G401.6 (cell line): Measurements from ENCODE around the gene NCAM1.

Experiments
- FAIRE-seq: peaks from 2 replicates; lab custom pipeline; 2012; peaks lifted over from hg19 to GRCh38; lab: Jason Lieb, UNC

The NCAM1 gene

DNA sequence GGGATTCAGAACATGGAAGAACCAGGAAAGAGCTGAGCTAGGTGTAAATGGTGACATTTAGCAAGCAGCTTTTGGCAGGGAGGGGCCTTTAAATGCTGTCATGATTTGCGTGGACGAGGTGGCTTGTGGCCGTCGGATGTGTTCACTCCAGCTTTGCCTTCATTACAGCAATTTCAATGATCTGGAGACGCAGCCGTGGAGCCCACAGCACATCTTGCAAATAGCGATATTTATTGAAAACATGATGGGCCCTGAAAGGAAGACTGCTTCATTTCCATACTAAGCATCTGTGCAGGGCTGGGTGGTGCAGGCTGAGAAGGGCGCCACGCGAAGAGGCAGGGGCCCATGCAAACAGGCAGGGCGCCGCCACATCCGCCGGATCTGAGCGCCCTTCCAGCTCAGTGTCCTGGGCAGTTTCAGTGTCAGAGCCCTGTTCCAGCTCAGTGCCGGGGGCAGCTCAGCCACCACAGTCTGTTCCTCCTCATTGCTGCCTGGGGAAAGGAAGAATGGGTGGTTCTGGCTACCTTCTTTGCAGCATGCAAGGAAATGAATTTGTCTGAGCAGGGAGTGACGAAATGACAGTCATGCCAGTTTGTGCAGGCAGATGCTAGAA is 242.0 kb downstream of the NCAM1 start:
- no peak for FAIRE-seq

DNA sequence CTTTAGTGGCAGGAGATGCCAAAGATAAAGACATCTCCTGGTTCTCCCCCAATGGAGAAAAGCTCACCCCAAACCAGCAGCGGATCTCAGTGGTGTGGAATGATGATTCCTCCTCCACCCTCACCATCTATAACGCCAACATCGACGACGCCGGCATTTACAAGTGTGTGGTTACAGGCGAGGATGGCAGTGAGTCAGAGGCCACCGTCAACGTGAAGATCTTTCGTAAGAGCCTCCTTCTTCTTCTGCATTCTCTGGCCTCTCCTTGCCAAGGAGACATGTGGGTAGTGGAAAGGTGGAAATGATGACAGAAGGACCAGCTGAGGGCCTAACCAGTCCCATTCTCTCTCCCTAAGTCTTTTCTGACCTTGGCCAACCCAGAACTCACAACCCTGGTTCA is 243.1 kb downstream of the NCAM1 start:
- no peak for FAIRE-seq

DNA sequence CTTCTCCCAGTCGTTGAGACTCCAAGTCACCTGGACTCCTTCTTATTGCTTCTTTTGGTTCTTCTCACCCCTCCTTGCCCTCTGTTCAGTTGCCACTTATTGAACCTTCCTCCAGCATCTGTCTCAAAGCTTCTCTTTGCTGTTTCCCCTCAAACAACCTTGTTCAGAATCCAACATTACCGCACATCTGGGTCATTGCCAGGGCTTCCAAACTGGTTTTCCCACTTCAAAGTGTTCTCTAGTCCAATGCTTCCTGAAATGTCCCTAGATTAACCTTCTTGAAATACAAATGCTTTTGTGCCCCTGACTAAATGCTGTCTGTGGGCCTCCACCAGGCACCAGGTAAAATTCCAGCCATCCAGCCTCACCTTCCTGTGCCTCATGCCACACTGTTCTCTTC is 252.3 kb downstream of the NCAM1 start:
- FAIRE-seq = no peak

DNA sequence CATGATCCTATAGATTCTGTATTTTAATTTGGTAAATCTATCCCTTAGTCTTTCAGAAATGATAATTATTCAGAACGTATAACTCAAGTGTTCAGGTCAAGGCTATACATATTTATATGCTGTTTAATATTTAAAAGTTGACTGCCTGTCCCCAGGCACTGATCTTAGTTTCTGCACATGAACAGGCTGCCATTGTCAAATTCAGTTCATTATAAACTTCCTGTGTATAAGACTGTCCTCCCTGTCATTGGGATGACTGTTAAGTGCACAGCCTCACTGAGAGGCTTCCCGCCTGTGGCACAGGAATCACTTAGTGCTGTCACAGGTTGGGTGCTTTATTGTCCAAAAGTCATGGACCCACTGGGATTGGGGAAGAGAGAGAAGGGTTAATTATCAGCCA is 261.0 kb downstream of the NCAM1 start:
- FAIRE-seq = no peak

DNA sequence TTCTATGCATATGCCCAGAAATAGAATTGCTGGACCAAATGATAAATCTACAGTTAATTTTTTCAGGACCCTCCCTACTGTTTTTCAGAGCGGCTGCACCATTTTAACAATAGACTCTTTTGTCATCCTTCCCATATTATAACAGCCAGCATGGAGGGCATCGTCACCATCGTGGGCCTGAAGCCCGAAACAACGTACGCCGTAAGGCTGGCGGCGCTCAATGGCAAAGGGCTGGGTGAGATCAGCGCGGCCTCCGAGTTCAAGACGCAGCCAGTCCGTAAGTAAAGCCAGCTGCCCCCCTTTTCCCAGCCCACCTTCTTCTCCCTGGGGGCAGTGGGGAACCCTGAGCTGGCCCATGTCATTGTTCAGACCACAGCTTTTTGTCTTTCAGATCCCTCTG is 273.7 kb downstream of the NCAM1 start:
- no peak for FAIRE-seq

DNA sequence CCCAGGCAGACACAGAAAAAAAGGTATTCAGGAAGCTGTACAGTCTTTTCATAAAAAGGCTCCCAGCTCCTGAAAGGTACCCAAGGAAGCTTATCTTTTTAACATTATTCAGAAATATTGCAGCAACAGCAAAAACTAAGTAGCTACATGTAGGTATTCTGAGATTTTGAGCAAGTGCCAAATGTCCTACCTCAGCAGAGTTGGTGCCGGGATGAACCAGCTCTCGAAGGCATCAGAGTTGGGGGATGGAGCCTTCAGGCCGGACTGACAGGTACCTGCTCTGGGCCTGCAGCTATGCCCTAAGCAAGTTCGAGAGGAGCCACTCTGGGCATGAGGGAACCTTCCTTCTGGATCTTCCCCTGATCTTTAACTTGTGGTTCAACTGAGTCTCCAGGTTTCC is 276.0 kb downstream of the NCAM1 start:
- FAIRE-seq = no peak

DNA sequence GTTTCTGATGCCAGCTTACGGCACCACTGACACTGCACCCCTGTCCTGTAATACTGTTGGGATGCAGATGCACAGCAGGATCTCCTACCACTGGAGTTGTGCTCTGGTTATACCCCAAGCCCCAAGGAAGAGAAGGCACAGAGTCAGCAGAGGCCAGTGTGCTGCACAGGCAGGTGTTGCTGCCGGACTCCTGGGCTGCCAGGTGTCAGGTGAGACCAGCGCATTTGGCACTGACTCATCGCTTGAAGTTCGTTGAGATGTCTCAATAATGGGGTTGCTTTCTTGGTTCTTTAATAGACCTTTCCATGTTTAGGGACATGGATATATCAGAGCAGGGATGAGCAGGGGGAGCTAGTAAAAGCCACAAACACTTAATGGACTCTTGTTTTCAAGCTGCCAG is 277.5 kb downstream of the NCAM1 start:
- FAIRE-seq = no peak

DNA sequence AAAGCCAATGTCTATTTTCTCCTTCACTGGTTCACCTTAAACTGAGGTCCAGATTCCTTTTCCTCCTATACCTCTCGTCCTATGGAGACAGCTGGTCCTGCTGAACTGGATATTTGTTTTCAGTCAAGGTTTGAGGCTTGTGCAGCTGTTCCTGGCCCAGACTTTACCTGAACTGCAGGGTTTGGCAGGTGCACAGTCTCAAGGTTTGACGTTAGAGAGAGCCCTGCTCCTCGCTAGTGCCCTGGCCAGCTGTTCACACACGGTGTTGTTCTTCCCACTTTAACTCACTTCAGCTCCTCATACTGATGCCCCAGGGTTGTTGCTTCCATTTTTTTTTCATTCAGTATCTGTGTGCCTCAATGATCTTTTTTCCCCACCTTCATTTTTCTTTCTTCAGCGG is 279.2 kb downstream of the NCAM1 start:
- FAIRE-seq = no peak

DNA sequence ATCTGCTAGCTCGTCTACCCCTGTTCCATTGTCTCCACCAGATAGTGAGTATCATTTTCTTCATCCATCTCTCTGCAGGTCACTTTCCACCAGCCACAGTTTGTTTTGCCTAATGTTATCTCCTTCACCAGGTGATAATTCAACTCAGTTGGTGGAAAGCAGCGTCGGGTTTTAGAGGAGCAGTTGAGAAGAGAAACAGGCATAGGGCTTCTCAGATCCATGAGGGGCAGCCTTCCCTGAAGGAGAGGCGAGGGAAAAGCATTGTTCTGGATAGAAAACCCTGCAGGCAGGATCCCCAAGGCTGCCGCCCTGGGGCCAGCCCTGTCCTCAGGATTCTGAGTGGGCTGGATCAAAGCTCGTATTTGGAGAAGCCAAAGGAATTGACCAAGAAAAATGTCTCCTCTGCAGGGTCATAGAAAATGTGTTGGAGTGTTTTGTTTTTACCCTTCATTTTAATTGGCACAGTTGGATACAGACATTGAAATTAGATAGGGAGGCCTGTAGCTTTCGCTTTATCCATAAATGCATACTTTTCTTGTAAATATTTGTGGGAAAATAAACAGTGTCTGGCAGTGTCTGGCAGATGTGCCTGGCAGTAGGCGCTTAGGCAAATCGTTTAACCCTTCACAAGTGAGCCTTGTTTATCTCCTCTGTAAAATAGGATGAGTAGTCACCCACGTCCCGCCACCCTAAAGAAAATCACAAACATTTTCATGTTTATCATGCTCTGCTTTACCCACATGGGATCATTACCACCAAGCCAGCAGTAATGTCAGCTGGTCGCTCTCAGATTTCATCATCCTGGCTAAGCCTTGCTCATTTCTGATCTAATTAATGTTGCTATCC is 279.8 kb downstream of the NCAM1 start:
- FAIRE-seq = no peak

DNA sequence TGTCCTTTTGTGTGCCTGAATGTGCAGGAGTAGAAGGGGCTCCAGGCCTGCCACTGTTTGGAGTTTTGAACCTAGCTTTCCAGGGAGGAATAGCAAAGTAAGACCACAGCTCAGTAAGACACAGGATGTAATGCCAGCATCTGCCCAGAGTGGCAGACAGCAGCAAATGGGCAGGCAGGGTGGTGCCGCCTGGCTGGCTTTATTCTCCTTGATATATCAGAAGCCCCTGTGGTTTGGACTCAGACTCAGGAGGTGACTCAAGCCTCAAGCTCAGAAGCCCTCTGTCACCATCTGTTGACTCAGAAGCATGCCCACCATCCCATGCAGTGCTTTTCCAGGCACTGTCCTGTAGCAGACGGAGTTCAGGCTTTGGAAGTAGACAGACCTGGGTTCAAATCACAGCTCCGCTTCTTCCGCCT is 280.4 kb downstream of the NCAM1 start:
- FAIRE-seq = no peak

DNA sequence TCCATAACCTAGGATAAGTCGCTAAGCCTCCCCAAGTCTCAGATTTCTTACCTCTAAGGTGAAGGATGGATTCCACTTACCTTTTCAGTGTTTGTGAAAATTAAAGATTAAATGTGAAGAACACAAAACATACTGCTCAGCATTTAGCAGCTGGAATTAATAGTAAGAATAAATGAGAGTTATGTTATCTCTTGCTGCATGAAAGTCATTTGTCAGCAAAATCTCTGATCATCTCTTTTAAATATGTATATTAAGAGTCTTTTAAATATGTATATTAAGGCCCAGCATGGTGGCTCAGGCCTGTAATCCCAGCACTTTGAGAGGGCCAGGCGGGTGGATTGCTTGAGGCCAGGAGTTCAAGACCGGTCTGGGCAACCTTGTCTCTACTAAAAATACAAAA is 280.8 kb downstream of the NCAM1 start:
- FAIRE-seq = no peak

DNA sequence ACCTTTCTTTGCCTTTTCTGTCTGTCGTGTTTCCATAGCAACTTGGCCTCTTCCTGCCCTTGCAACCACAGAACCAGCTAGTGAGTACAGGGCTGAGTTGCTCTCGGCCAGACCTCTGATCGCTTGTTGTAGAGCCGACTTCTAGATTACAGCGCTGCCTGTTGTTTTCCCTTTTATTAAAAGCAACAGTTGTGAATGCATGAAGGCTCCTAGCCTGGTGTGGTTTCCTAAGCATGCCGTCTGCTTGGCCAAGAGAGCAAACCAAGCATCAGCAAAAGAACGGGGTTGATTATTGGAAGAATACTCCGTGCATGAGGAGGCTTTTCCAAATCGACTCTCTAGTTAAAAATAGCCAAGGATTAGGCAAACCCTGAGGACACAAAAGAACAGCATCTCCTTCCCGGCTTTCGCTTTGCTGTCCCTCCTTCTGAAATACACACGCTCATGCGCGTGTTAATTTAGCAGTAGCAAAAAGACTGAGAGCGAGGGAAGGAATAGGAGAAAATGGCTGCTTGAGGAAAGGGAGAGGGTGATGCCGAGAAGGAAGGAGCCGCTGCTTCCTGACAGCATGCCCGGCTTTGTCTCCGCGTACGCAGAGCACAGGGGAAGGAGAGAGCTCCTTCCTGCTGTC is 281.7 kb downstream of the NCAM1 start:
- no peak for FAIRE-seq

DNA sequence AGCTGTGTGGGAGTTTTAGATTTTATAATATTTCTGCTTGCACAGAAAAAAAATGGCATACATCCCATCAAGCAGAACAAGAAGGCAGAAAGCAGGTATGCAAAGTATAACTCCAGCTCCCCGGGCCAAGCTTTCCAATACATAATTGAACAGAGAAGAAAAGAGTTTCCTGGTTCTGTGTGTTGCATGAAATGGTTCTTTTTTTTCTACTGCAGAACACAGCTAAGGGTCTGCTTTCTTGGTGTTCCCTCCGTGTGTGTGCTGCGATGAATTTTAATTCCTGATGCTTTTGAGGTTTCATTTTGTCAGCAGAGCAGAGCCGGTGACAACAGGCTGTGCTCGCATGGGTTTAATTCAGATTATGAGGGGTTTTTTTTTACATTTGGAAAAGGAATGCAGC is 282.5 kb downstream of the NCAM1 start:
- no peak for FAIRE-seq

DNA sequence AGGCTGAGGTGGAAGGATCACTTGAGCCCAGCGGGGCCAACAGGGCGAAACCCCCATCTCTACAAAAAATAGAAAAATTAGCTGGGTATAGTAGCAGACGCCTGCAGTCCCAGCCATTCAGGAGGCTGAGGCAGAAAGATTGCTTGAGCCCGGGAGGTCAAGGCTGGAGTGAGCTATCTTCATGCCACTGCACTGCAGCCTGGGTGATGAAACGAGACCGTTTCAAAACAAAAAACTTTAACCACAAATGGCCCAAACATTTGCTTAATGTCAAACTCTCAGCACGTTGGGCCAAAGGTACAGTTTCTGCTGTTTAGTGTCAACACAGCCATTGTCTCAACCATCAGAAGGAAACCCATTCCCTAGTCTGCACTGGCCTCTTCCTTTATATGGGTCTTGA is 284.0 kb downstream of the NCAM1 start:
- FAIRE-seq = no peak

DNA sequence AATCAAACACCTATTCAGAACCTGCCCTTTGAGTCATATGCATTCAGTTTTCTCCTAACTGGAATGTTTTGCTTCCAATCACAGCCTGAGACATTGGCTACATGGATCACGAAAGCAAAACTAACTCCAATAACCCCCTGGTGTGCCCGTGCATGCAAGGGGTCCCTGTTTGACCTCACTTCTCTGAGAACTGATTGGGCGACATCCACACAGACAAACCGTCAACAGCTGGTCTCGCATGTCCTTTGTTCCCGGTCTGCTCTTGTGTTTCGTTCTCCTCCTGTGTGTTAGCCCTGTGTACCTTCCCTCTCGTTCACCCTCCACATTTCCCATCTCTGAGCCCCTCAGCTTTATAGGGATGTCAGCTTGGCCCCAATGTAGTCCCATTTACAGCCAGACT is 286.0 kb downstream of the NCAM1 start:
- FAIRE-seq = no peak

DNA sequence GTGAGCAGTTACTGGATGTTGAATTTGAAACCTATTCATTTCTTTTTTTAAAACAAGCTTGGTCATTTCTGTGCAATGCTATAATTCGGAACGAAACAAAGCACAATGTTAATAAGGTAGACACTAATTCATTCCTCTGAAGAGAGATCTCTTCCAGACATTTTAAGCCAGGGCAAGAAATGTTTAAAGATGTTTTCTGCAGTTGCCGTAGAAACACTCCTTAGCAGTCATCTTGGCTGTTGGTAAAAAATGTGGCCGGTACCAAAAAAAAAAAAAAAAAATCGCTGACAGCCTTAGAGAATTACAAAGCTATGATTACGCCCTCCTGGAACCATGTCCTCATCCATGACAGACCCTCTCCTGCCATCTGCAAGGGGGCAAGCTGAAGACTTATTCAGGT is 286.7 kb downstream of the NCAM1 start:
- no peak for FAIRE-seq

DNA sequence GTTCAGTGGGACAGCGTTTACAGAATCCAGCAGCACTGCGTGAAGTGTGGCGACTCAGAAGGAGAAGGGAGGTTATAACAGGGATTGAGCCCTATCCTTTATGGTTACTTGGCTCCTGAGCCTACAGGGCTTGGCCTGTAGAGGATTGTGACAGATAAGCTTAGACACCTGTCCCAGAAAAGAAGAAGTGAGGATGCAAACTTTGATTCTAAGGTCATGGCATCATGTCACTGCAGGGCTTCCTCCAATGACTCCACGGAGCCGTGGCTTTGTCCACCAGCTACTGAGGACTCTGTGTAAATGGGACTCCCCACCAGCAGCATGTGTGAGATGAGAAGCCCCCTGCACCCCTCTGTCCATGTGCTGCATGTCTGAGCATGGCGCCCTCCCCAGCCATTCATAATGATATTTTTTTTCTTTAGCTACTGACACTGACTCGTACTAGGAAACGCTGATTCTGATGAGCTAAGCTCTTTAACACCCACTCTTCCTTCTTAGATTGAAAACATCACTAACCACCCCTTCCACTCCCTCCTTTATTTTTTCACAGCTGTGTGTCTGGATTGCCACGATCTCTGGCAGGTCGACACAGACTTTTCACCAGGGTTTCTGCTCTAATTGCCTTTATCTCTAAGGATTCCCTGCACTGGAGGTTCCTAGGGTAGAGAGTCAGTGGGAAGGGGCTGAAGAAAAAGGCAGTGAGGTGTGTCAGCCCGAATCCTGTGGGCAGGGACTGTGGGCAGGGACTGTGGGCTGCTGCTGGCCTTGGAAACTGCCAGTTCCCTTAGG is 287.7 kb downstream of the NCAM1 start:
- FAIRE-seq = no peak

DNA sequence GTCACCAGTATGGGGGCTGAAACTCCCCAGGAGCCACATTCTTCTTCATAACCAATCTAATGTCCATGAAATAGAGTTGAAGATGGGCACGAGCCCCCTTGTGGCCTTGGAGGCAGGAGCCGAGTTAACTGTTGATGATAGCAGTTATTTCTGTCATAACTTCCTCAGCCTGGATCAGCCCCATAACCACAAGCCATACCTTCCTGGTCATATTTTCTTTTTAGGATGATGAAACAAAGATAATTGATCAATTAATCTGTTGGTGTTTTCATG is 288.2 kb downstream of the NCAM1 start:
- no peak for FAIRE-seq

DNA sequence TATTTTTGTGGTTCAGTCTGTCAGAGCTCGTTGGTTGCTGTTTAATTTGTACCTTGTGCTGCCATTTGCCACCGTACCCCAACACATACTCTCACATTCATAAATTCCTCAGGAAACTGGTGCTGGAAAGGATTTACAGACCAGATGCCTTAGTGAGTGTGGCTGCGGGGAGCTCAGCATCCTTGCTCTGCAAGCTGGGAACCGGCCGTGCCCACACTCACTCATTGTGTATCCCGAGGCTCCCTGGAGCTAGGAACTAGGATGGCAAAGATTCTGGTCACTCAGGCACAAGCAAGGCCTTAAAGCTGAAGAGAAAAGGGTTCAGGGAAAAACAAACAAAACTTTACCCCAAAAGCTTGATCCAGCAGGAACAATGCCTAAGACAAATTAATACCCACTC is 288.6 kb downstream of the NCAM1 start:
- FAIRE-seq = no peak

DNA sequence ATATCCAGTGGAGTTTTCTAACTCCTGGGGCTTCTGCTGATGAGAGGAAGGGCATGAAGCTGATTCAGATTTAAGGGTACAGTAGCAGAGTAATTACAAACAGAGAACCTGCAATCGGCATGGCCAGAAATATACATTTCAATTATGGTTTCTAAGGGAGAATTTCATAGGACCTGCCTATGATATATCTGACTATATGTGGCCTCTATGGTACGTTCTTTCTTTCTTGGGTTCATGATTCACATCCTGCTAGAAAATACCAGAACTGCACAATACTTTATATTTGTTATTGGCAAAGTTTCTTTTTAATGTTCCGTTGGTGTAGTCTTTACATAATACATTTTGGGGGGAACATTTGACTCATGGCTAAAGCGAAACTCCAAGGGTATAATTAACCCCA is 290.1 kb downstream of the NCAM1 start:
- FAIRE-seq = no peak

DNA sequence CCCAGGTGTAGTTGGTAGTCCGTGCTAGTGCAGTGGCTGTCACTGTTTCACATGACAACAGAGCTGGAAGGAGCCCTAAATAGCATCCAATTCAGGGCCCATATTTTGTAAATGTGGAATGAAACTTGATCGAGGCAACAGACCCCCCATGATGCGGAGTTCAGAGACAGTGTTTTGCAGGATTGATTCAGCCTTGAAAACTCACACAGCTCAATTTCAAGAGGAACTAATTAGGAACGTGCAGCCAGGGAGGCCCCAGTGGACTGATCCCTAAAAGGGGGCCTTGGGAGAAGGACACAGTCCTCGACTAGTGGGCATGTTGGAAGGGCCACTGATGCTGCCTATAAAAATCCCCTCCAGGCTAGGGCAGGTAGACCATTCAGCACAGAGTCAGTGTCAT is 292.2 kb downstream of the NCAM1 start:
- no peak for FAIRE-seq

DNA sequence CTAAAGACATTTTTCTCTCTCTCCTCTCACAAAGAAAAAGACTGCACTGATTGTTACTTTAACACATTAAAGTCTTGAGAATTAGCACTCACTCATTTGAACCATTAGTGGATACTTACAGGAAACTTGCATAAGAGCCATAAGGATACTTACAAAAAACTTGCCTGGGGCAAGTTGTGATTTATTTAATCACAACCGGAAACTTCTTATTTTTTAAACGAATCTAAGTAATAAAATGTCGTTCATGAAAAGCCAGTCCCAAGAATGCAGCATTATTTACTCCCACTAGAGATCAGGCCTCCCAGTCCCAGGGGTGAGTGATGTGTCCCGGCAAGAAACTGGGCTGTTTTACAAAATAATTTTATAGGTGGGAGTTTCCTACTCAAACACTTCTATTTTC is 293.9 kb downstream of the NCAM1 start:
- FAIRE-seq = no peak

DNA sequence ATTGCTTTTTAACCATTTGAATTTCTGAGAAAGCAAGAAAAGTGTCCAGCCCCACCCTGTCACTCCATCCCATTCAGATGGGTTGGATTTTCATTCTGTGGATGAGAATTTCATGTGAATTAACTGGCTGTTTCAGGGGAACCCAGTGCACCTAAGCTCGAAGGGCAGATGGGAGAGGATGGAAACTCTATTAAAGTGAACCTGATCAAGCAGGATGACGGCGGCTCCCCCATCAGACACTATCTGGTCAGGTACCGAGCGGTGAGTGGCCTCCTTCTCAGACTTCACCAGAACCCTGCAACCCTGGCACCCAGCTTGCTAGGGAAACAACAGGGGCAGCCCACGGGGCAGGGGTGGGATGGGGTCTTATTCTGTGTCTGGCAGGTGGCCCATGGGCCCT is 294.5 kb downstream of the NCAM1 start:
- no peak for FAIRE-seq
